Measurements from ENCODE around the gene VCX.
"Not testable (repeated sequence)": the region's sequence is repeated elsewhere in the genome, so short reads cannot be mapped to it uniquely, and the experiment has no call there.

The VCX gene

GRCh38 chrX:7842871-7843270 is at the start of gene VCX:
TSS of gene VCX (plus strand) at chrX:7843171. CDS start at chrX:7843204, 33 bp downstream.
- not testable (repeated sequence) for DNase-seq

GRCh38 chrX:7798327-7798726 is 44.6 kb upstream of the VCX start:
- no peak for DNase-seq

GRCh38 chrX:7801711-7802110 is 41.3 kb upstream of the VCX start:
- DNase-seq = no peak

- no peak for DNase-seq
Observed at GRCh38 chrX:7815166-7815805, 27.7 kb upstream of the VCX start.

GRCh38 chrX:7828594-7828993 is 14.4 kb upstream of the VCX start:
- peak in 1 of 2 experiments; percentile 30 for DNase-seq

GRCh38 chrX:7841084-7841805 is 1.7 kb upstream of the VCX start:
- DNase-seq = no peak

- peak in 1 of 2 experiments; percentile 2 for DNase-seq
Observed at GRCh38 chrX:7852166-7852565, 9.2 kb downstream of the VCX start.

GRCh38 chrX:7872042-7872441 is 29.1 kb downstream of the VCX start:
- no peak for DNase-seq

GRCh38 chrX:7876957-7877356 is 34.0 kb downstream of the VCX start:
- no peak for DNase-seq

- no peak for DNase-seq
Observed at GRCh38 chrX:7889135-7889534, 46.2 kb downstream of the VCX start.

- DNase-seq = no peak
Observed at GRCh38 chrX:7889680-7890079, 46.7 kb downstream of the VCX start.

- DNase-seq = no peak
Observed at GRCh38 chrX:7891928-7892327, 49.0 kb downstream of the VCX start.

Measured in NCI-H526 (cell line).